GM21723 (cell line): ENCODE measurements around the gene ZFHX3.
"Not testable (repeated sequence)": the region's sequence is repeated elsewhere in the genome, so short reads cannot be mapped to it uniquely, and the experiment has no call there.

ENCODE experiments used
- ATAC-seq: cut with Tn5 transposase; IDR thresholded peaks from one replicate; pipeline ENCODE4 v1.9.1; 2021; ENCODE audit warnings: mild to moderate bottlenecking, moderate library complexity; ENCODE audit not compliant: unreplicated experiment

Gene ZFHX3

DNA sequence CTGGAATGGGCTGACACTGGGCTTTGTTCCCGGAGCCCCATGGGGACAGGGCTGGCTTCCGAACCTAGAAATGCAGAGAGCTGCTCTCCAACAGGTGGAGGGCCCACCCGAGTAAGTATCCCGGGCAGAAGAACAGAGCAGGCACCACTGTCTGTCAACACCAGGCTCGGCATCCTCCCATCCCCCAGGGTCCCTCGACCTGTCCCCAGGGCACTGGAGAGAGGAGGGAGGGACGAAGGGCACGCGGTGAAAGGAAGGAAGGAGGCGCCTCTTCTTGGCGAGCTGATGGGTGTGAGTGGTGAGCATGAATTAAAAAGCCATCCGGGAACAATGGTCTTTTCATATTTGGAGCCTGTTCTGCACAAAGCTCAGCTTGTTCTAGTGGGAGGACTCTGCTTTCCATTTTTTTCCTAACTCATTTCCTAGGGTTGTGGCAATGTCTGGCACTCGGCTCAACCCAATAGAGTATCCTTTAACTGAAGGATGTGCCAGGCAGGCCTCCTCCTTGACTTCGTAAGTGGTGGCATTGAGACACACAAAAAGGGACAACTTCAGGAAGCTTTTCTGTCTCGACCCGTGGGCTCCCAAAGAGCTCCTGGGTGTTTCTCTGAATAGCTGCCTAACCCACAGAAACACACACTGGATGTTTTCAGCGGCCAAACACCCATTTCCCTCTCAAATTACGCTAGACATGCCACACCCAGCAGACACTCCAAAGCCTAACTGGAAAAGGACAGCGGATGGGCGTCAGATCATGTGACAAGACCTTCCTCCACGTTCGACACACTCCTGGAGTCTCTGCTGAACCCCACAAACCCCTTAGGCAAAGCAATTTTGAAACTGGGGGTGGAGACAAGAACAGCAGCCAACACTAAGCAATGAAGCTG, 47.7 kb downstream of the ZFHX3 start:
- ATAC-seq: no peak

DNA sequence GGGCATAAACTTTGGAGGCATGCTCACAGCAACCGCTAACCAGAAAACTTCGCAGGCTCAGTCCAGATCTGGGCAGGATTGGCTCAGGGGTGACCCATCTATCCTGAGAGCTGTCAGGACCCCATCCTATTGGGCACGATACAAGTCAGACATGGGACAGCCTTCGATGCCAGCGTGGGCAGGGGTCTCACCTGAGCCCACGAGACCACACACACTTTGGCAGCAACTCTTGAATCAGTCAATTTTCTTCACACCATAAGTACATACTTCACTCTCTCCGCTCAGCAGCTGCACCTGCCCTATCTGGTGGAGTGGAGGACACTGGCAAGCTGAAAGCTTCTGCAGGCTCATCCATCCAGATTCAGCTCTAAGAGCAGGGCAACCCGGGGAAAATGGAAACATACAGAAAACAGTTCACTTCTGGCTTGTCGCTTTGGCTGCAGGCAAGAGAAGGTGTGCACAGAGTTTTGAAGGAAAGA, 48.3 kb downstream of the ZFHX3 start:
- no peak for ATAC-seq

DNA sequence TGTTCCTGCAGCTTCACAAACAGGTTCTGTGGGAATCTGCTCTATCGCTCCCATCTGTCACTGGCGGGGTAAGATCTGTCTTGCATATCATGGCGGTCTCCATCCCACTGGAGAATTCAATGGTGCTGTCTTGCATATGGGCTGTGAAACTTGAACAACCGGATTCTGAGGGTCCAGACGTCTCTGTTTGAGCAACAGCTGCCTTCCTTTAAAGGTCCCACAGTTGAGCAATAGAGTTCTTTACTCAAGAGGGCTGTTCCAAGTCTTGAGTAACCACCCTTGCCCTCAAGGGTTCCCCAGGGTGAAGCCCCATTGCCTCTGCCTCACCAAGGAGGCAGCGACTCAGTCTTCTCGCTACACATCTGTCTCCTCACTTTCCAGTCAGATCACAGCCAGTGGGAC, 50.8 kb downstream of the ZFHX3 start:
- ATAC-seq: no peak

DNA sequence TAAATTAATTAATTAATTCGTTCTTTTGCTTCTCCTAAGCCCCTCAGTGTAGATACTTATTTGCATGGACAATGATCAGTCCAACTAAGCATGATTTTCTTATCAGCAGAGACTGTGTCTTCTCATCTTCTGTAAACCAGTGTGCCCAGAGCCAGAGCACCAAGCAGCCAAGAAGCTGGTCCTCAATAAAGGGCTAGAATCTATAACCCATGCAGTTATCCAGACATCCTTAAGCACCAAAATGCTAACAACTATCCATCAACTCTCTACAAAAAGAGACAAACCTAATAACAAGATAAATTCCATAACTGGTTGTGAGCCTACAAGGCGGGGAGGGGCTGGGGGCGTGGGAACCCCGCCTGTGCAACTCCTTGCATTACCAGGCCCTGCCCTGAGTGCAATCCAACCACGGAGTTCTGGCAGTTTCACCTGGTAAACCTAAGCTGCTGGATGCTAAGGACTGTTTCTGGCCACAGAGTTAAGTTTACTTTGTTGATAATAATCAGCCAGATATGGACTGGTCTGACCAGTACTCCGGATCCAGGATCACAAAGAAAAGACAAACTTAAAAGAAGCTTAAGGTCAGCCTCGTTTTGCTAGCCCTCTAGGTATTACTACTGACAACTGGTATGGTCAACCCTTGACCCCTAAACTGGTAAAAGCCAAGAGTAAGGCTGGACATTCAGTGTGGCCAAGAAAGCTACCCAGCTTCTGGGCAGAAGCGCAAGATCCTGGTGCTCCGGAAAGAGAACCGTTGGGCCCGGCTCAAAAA, 51.5 kb downstream of the ZFHX3 start:
- ATAC-seq: no peak

DNA sequence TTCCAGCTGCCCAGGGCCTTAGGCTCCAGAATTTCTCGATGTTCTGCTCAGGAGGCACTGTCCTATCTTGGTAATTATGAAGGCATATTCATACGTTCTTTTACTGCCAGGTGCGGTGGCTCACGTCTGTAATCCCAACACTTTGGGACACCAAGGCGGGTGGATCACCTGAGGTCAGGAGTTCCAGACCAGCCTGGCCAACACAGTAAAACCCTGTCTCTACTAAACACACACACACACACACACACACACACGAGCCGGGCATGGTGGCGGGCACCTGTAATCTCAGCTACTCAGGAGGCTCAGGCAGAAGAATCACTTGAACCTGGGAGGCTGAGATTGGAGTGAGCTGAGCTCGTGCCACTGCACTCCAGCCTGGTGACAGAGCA, 52.1 kb downstream of the ZFHX3 start:
- not testable (repeated sequence) for ATAC-seq

DNA sequence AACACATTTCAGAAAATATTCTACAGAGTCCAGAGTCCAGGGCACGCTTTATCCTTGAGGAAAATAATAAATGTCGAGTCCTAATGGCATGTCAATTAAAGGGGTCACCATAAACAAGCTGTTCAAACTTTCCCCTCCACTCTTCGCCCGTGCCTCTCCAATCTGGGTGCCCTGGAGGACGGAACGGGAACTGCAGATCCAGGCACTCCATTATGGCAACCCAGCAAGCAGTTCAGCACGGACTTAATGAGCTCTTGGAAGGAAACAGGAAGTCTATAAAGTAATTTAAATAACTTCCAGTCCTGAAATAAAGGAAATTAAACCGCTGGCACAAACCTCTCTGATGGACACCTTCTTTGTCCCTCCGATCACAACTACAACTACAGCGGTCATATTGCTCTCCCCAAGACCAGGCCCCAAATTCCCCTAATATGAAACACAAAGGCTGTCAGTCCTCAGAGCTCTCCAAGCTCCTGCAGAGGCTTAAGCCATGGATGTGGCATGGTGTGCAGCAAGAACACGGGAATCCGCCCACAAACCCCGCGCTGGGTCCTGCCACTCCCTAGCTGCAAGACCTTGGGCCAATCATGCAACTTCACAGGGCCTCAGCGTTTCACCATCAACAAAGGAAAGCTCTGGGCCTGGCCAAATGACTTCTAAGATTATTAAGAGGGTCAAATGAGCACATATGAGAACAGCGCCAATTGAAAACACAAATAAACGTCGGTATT, 52.6 kb downstream of the ZFHX3 start:
- ATAC-seq: no peak

DNA sequence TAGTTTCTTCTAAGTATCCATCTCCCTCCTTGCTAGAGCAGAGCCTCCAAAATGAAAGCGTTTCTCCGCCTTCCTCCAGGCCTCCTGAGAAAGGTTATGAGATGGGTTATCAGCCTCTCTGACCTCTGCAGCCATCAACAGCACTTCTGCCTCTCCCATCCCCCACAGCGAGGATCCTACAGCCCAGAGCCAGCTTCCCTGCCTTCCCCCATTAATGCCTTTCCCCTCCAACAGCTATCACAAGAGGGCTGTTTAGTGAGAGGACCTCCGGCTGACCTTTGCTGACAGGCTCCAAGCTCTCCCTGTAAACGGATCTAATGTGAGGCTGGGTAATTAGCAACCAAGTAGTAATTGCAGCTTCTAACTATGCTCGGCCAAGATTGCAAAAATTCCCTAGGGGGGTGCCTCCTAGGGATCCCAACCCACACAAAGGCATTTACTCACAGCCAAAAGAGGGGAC, 55.8 kb downstream of the ZFHX3 start:
- no peak for ATAC-seq

DNA sequence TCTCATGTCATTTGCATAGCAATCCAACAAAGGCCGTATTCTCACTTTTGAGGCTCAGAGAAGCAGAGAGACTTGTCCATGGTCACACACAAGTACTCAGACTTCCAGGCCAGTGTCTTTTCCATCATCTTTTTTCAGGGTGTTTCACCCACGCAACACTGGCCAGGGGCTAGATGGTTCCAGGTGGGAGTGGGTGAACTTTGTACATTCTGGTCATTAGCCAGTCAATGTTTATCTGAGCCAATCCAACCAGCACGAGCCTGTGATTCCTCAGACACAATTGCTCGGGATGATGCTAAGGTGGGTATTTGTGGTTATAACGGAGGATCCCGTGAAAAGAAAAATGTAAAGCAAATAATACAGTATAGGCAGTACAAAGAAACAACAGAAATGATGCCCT, 56.3 kb downstream of the ZFHX3 start:
- ATAC-seq: no peak

DNA sequence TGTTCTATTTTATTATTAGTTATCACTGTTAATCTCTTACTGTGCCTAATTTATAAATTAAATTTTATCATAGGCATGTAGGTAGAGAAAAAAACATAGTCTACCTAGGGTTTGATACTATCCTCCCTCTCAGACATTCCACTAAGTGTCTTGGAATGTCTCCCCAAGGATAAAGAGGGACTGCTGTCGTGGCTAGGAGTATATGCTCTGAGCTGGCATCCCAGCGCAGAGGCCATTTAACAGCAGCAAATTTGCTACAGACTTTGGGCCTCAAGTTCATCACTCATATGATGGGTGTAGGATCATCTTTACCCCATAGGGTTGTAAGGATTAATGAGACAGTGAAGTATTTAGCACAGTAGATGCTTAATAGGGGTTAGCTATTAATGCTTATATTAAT, 56.7 kb downstream of the ZFHX3 start:
- ATAC-seq: no peak

DNA sequence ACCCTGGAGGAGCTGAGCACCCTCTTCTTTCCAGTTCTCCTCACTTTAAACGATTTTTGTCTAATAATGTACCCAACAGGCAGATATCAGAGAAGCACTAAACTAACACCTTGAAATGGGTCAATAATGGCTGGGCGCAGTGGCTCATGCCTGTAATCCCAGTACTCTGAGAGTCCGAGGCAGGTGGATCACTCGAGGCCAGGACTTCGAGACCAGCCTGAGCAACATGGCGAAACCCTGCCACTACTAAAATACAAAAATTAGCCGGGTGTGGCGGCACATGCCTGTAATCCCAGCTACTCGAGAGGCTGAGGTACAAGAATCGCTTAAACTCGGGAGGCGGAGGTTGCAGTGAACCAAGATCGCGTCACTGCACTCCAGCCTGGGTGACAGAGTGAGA, 57.4 kb downstream of the ZFHX3 start:
- no peak for ATAC-seq

DNA sequence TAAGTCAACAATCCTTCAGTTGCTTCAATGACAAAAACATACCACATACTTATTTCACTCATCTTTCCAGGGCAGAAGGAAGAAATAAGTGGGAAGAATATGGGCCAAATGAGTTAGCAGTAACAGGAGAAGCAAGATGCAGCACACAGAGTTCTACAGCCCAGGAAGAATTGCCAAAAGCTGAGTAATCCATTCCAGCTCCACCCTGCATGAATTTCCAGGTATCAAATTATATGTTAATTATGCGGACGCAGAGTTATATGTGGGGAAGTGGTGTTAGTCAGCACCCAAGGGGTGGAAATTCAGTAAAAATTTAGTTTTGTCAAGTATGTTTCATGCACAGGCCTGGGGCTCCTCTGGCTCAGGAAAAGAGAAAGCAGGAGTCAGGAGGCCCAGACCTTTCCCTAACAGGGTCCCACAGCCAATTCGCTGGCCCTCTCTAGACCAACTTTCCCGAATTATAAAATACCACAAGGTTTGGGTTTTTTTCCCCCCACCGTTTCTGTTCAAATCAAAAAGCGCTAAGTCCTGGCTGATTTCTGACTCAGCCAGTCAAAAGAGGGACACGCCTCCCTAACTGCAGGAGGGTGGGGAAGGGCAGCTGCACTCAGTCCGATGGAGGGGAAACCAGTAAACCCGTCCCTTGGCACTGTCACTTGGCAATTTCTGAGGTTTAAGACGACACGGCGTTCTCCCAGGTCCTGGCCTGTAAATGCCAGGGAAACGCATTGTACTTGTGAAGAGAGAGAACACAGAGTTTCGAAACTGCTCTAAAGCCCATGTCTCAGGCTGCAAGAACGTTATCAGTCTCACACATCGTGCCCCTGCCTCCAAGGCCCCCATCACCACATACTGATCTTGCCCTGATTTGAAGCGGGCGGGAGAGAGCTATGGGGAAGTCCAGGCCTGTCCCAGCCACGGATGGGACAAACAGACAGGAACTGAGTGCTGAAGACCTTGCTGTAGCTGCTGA, 58.1 kb downstream of the ZFHX3 start:
- ATAC-seq: no peak

DNA sequence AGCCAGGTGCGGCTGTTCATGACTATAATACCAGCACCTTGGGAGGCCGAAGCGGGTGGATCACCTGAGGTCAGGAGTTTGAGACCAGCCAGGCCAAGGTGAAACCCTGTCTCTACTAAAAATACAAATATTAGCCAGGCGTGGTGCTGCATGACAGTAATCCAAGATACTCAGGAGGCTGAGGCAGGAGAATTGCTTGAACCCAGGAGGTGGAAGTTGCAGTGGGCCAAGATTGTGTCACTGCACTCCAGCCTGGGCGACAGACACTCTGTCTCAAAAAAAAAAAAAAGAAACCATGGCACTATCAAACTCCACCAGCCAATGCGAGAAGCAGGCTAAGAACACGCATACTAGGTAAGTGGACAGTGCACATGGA, 58.7 kb downstream of the ZFHX3 start:
- ATAC-seq: not testable (repeated sequence)

DNA sequence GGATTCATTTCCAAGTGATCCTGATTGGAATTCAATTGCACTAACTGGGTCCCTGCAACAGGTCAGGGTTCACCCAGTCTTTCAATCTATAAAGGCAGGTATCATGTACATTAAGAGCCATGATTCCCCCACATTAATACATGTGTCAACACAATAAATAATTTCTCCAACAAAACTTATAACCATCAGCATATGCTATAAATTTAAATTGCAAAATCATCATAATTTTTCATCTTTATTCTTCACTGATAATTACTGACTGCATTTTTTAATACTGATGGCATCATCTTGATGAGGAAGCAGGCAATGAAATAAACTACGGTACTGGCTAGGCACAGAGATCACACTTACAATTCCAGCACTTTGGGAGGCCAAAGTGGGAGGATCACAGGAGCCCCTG, 59.4 kb downstream of the ZFHX3 start:
- ATAC-seq: no peak

DNA sequence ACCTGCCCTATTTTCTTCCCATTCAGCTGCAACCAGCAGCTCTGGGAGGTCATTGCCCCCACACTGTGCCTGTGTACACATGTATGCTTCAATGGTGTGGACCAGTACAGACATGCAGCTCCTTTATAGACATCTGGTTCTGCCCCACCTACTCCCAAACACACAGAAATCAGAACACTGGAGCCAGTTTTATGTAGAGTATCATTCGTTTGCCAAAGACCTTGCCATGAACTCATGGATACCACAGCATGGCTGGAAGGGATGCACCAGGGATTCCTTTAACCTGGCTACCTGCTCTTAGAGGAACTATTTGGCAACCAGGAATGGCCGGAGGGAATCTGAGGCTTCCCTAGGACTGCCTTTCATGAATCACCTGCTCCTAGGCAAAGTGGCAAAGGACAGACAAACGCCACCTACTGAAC, 60.4 kb downstream of the ZFHX3 start:
- no peak for ATAC-seq

DNA sequence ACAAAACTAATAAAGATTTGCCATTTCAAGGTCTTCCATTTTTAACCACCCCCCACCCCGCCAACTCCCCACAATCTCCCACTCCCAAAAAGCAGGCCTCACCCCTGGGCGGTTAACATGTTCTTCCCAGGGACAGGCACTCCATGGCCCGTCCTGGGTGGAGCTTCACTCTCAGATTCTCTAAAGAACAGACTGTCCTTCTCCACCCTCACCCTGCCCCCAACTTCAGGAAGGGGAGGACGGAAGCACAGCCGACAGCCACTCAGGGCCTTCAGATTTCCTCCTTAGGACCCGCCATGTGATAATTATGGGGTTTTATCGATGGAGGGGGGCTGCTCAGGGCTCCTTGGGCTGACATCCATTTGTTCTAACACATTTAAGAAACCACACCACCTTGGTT, 61.9 kb downstream of the ZFHX3 start:
- ATAC-seq: no peak

DNA sequence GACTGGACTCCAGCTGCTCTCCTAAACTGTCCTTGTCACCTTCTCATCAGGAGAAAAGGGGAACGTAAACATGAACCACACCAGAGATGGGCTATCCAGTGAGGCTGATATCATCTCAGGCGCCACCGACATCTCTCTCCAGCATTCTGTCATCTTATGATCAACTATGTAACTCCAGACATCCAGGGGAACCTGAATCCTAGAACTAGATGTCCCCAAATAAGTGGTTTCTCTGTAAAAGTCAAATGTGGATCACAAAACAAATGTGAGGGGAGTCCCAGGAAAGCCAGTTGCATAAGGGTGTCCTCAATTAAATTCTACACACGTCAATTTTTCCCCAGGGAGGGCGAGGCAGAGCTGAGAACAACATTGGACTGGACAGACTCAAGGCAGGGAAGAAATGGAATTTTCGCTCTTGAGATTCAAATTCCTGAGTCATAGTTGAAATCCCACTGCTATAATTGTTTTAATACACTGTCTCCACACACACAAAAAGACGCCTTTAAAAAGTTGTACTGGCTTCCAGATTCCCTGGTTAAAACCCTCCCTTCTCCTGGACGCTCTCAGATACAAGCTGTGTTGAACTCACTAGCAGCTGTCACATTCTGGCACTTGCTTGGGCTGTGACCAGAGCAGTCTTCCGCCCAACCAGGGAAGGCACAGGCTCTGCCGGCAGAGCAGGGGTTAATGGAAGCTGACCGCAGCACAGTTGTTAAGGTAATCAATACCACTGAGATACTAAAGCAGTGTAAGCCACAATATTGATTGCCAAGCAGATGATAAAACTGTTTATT, 62.6 kb downstream of the ZFHX3 start:
- ATAC-seq: no peak

DNA sequence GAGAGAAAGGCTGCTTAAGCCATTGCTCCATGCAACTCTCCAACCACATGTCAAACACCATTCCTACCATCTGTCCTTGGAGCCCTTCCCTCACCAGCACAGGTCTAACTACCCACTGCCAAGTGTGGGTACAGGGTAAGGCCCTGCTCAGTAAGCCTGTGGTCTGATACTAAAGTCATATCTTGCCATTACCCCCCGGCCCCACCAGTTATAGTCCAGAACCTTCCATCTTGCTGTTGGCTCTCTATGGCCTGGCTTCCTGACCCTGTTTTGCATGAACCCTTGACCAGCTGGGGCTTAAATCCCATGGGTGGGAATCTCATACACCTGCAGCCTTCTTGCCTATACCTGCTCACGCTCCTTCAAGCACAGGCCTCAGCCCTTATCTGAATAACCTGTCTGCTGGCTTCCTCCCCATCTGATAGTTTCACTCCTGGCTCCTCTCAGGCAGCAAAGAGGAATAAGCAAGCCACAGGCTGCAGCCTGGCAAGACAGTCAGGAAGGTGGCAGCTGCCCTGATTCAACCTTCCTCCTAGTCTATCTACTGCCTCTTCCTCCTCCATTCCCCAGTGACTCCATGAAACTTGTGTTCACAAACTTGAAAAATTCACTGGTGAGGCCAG, 64.1 kb downstream of the ZFHX3 start:
- no peak for ATAC-seq

DNA sequence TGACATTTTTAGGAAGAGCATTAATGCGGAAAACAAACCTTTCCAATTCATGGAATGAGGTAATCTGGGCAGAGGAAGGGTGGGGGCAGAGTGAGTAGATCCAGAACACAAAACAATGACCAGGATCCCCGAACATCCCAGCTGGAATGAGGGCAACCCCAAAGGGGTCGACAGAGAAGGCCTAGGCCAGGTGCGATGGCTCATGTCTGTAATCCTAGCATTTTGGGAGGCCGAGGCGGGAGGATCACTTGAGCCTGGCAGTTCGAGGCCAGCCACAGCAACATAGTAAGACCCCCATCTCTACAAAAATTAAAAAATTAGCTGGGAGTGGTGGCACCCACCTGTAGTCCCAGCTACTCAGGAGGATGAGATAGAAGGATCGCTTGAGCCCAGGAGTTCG, 64.7 kb downstream of the ZFHX3 start:
- no peak for ATAC-seq

DNA sequence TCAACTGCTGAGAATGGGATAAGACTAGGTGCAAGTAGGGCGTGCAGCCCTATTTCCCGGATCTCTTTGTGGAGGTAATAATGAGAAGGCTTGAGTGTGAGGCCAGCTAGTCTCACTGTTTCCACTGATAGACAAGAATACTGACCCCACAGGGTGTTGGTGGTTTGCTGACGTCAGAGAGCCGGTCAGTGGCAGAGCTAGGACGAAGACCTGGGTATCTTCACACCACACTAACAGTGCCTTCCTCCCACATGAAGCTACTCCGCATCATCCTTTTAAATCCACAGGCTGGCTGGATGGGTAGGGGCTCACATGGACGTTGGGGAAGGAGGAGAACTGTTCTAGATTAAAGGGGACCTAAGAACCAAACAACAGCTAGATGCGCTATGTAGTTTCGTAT, 68.0 kb downstream of the ZFHX3 start:
- no peak for ATAC-seq
